GM12874 (cell line): ENCODE measurements around the gene FASN.

Experiments used
- TF ChIP-seq, protein P1 (sequence below): IDR thresholded peaks from 2 replicates; pipeline ENCODE4 v1.5.1; 2011; ENCODE audit warnings: low read depth, mild to moderate bottlenecking, control low read depth, low read length, moderate library complexity; ENCODE audit not compliant: insufficient read depth

Gene FASN

DNA sequence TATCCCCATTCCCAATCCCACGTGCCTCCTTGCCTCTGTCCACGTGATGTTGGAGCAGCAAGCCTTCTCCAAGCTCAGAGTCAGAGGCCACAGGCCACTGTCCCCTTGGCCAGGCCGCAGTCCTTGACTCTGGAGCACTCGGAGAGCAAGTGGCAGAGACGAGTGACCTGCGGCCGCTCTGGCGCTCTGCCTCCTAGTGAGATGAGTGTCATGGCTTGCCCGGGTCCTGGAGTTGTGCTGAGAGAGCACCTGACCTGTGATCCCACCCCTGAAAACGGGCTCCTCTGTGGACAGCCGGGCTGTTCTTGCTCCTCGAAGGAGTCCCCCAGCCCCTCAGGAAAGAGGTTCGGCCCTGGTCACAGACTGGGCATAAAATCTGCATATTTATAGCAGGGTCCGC is 10.0 kb upstream of the FASN start:
- TF ChIP-seq, protein P1, sequence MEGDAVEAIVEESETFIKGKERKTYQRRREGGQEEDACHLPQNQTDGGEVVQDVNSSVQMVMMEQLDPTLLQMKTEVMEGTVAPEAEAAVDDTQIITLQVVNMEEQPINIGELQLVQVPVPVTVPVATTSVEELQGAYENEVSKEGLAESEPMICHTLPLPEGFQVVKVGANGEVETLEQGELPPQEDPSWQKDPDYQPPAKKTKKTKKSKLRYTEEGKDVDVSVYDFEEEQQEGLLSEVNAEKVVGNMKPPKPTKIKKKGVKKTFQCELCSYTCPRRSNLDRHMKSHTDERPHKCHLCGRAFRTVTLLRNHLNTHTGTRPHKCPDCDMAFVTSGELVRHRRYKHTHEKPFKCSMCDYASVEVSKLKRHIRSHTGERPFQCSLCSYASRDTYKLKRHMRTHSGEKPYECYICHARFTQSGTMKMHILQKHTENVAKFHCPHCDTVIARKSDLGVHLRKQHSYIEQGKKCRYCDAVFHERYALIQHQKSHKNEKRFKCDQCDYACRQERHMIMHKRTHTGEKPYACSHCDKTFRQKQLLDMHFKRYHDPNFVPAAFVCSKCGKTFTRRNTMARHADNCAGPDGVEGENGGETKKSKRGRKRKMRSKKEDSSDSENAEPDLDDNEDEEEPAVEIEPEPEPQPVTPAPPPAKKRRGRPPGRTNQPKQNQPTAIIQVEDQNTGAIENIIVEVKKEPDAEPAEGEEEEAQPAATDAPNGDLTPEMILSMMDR, result no peak

DNA sequence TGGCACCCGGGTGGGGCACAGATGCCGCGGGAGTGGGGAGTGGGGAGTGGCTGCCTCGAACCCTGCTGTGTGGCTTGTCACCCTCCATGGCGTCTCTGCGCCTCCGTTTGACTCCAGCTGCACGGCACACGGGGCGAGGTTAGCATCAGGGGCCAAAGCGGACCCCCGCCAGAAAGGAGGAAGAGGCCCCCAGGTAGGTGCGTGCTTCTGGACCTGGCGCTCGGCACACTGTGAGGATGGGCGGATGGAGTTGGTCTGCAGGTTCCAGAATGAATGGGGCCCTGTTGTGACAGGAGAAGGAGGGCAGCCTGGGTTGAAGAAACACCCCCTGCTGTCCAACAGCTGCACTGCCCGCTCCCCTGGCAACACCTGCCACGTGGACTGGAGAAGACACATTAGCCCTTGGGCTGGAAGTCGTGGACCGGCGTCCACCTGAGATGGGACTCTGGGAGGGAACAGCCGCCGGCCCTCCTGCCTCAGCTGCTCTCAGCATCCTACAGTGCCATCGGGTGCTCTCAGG is 9.4 kb upstream of the FASN start:
- TF ChIP-seq, protein P1, result peak; percentile 61

DNA sequence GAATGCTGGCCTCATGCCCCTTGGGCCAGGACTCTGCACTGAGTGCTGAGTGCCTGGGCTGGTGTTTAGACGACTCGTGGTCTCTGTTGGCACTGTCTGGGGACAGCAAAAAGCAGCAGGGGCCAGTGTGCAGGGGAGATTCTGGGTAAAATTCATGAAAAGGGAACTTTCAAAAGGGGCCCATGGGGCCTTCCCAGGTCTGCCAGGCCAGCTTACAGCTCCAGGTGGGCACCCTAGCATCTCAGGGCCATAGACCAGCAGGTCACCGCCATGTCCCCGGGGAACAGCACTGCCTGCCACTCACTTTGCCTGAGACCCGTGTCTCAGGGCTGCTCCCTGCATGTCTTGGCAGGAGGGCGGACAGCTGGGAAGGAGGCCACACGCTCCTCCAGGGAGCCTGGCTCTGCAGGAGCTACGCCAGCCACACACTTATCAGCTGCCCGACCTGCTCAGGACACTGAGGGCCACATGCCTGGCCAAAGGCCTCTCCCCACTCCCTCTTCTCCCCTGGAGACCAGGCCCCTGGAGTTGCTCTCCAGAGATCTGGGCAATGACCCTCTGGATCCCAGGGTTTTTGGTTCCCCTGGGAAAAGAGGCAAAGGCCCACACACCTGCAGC is 8.8 kb upstream of the FASN start:
- TF ChIP-seq, protein P1, result no peak

- TF ChIP-seq, protein P1, result peak; percentile 75
Measured at GRCh38 chr17:82105882-82106687, 8.0 kb upstream of the FASN start.

- TF ChIP-seq, protein P1, result no peak
Measured at GRCh38 chr17:82105417-82105881, 7.4 kb upstream of the FASN start.

- TF ChIP-seq, protein P1, result no peak
Measured at GRCh38 chr17:82104797-82105416, 6.9 kb upstream of the FASN start.
